Left cardiac atrium (tissue), 4 donors: ENCODE results near the gene KIAA1586. TPM values are rescaled to one million over a fixed set of nuclear protein-coding genes. Genes with fewer than 3 reads are reported as not detected.
"Not testable (repeated sequence)": the region's sequence is repeated elsewhere in the genome, so short reads cannot be mapped to it uniquely, and the experiment has no call there.

Experiments used
- ATAC-seq, 2 donors: fragments of 200-7000 bp; cut with Tn5 transposase; one replicate each; pipeline ENCODE4 v1.9.1; 2020; ENCODE audit warnings: mild to moderate bottlenecking in 2 of 2, moderate library complexity in 2 of 2
- DNase-seq: peaks from one replicate; pipeline ENCODE4 v3.0.0-alpha.2; 2020
- intact Hi-C, 2 donors: fragments of 100-400 bp; cut with DNase I; formaldehyde crosslinking; loops; one replicate each; pipeline versions ENCODE4 v1.14.1 to v1.15.1; 2022 to 2023
- long read RNA-seq: library from polyadenylated mRNA; unstranded; transcript quantifications from one replicate; pipeline ENCODE4 v2.0.0, GENCODE V29; 2021
- total RNA-seq, 2 donors: library from RNA; stranded (reverse); fragmentation: NEBNext Ultra II Directional; extraction: Animal tissue kit (Norgen Biotek cat#: 25700); gene quantifications; one replicate each; pipeline ENCODE4 v1.2.1, GENCODE V29; 2021
- donor health status: DM: no; HTN: yes; CAD: no.
- donor health status: DM: no; HTN: yes; CAD: no; lungs with severe emphysema.
- donor health status: DM: yes; HTN: yes; CAD: no.
- donor health status: Dilated cardiomyopathy.

The KIAA1586 gene, protein sequence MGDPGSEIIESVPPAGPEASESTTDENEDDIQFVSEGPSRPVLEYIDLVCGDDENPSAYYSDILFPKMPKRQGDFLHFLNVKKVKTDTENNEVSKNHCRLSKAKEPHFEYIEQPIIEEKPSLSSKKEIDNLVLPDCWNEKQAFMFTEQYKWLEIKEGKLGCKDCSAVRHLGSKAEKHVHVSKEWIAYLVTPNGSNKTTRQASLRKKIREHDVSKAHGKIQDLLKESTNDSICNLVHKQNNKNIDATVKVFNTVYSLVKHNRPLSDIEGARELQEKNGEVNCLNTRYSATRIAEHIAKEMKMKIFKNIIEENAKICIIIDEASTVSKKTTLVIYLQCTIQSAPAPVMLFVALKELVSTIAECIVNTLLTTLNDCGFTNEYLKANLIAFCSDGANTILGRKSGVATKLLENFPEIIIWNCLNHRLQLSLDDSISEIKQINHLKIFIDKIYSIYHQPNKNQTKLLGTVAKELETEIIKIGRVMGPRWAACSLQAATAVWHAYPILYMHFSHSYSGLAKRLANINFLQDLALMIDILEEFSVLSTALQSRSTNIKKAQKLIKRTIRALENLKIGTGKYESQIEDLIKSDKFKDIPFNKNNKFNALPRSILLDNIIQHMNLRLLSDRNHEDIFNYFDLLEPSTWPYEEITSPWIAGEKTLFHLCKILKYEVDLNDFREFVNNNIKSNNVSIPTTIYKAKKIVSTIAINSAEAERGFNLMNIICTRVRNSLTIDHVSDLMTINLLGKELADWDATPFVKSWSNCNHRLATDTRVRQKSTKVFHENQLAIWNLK
- 10 to 100 TPM in 1 of 2 donors, 1 to 10 TPM in 1; 8.8 to 11.8 TPM for total RNA-seq
- long read RNA-seq, transcript KIAA1586-201 (4 exons, 2,933 nt): major isoform, 7 of 9 reads
- long read RNA-seq, partial matches to known transcripts: 1 of 9 reads
- long read RNA-seq, other reads (novel, unspliced or antisense): 1 of 9 reads

DNA sequence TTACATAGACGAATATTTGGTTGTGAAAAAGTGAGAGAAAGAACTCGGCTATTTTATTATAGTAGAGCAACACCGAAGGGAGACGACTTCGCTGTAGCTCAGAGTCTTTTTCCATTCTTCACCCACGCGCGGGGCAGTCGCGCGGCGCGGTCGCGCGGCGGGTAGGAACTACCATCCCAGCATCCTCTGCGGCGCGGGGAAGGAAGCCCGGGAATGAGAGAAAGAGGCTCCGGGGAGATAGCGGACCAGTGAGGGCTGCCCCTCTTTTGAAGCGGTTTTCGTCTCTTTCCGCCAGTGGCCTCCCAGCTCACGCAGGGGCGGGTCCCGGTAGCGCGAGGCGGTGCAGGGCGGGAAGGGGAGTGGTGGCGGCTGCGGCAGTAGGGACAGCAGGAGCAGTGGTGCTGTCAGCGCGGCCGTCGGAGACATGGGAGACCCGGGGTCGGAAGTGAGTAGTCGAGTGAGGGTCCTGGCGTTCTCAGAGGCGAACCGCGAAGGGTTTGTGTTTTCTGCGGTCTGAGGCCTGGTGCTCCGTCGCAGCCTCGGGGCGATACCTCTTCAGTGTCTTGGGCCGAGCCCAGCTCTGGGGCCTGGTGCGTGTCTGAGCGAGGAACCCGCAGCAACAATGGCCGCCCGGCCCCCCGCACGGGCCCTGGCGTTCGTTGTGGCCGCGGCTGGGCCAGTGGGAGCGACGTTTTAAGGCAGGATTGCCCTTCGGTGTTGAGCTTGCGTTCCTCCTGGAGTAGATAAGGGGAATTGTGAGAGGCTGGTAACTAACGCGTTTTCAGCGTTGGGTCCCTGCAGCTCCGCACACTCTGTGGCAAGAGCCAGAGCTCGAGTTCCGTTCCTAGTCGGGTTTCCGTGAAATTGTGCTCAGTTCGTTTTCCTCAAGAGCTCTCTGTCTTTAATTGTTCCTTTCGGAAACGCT lies at the start of gene KIAA1586:
Gene KIAA1586, plus strand, starts transcription at position 362 of the 925 bp plus-strand sequence. Its CDS starts 63 bp downstream, at position 425.
- intact Hi-C loops: not testable (repeated sequence)
- DNase-seq (peak; percentile 92), ATAC-seq (peak; percentile 100)

DNA sequence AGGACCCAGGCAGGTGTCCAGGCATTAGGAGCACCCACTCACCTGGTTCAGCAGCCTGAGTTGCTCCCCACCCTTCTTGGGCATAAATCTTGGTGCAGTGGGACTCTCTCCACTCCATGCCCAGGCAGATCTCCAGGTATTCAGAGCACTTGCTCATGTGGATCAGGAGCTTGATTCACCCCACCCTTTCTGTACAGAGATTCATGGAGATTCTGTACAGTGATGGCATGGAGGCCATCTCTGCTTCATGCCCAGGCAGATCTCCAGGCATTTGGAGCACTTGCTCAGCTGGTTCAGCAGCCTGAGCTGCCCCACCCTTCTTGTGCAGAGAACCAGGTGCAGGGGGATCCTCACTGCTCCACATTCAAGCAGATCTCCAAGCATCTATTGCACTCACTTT lies 47.4 kb upstream of the KIAA1586 start:
- intact Hi-C loops: no loop called here
- ATAC-seq (no peak), DNase-seq (no peak)

DNA sequence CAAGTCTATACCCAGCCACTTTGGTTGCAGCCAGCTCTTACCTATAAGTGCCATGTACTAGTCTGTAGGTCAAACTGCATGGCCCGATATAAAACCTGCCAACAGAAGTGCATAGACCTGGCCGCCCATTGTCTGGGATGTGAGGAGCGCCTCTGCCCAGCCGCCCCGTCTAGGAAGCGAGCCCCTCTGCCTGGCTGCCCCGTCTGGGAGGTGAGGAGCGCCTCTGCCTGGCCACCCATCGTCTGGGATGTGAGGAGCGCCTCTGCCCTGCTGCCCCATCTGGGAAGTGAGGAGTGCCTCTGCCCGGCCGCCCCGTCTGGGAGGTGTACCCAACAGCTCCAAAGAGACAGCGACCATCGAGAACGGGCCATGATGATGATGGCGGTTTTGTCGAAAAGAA lies 46.7 kb upstream of the KIAA1586 start:
- DNase-seq, intact Hi-C loops, ATAC-seq: not testable (repeated sequence)

DNA sequence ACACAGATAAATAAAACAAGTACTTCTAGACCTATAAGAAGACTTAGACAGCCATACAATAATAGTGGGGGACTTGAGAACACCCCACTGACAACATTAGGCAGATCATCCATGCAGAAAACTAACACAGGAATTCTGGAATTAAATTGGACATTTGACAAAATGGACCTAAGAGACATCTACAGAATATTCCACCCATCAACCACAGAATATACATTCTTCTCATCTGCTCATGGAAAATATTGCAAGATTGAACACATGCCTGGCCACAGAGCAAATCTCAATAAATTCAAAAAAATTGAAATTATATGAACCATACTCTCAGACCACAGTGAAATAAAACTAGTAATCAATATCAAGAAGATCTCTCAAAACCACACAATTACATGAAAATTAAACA lies 44.3 kb upstream of the KIAA1586 start:
- no peak for ATAC-seq
- intact Hi-C loops: no loop called here

DNA sequence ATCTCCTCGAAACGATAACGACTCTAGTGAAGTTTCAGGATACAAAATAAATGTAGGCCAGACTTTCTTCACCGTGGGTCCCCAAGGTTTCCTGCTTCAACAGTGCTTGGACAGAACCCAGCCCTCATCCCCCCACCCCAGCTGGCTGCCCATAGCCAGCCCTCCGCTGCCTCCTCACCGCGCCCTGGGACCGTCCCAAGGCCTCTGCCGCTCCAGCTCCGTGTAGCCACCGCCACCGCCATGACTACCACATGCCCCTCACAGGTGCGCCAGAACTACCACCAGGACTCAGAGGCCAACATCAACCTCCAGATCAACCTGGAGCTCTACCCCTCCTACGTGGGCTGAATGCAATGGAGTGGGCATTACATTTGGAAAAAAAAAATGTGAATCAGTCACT lies 42.2 kb upstream of the KIAA1586 start:
- no peak for ATAC-seq
- no peak for DNase-seq
- intact Hi-C loops: no loop called here

More for the DNA sequence above, 44.3 kb upstream of the KIAA1586 start:
- DNase-seq: no peak

DNA sequence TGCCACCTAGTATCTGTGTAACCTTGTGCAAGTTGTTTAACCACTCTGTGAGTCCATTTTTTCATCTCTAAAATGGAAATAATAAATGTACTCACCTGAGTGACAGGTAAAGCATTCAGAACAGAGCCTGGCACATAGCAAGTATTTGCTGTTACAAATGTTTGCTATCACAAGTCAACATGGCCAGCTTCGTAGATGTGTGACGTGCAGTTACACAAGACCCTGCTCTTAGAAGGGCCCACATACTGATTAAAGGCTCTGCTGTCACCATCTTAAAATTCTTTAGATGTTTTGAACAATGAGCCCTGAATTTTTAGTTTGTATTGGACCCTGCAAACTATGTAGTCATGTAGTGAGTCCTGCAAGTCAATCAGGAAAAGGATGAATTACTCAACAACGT lies 40.4 kb upstream of the KIAA1586 start:
- ATAC-seq (no peak), DNase-seq (no peak)
- intact Hi-C loops: no loop called here

DNA sequence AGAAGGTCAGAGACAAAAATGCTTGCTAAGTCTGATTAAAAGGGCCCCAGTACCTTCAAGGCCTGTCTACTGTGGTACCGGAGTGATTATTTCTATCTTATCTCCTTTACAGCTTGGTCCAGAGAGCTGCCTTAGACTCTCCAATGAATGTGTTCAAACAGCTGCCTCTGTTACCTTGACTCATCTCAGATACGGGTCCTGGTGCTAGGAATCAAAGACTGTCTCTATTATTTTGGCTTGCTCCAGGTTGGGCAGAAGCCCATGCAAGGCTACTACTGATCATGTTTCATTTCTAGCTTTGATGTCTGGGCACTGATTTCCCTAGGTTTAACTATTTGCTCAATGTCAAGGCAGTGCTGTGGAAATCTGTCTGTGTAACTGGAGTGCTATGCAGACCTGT lies 38.4 kb upstream of the KIAA1586 start:
- DNase-seq, intact Hi-C loops, ATAC-seq: not testable (repeated sequence)

DNA sequence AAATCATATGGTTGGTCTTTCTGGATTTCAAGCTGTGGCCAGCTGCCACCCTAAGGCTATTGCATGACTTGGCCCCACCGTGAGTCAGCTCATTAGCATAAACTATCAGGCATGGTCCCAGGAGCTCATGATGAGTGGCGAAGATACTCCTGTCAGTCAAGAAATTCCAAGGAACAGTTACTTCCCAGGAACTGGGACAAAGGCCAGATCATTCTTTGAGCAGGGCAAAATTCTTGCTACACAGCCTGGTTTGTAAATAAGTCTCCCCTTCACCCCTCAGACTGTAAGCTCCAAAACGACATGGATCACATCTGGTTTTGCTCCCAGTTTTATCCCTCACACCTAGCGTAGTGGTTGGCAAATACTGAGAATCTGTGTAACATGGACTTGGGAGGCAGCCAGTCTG lies 33.0 kb upstream of the KIAA1586 start:
- no peak for DNase-seq
- ATAC-seq: peak; percentile 12 to 49
- intact Hi-C loops: no loop called here

DNA sequence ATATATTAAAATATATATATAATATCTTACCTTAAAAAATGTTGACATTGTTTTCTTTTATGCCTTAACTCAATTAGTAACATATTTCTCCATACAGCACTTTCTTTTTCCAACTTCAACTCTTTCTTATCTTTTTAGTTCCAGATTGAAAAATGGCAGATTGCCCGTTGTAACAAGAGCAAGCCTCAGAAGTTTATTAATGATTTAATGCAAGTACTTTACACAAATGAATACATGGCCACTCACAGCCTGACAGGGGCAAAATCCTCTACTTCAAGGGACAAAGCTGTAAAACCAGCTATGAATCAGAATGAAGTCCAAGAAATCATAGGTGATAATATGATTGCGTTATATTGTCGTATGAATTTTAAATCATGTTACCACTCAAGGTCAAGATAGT lies 29.4 kb upstream of the KIAA1586 start:
- ATAC-seq (no peak), DNase-seq (no peak)
- intact Hi-C loops: no loop called here

DNA sequence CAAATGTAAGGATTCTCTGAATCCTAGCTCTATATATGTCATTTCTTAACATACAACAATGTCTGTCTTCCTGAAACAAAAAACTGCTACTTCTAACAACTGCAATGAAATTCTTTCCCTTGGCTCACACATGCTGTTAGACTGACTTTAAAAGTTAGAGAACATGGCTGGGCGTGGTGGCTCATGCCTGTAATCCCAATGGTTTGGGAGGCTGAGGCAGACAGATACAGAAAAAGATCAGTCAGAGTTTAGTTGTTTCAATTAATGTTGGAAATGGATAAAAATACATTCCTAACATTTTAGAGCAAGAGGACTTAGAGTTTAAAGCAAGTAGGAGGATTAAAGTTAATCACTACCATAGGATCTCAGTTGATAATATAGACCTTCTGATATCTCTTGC lies 28.7 kb upstream of the KIAA1586 start:
- no peak for DNase-seq
- intact Hi-C loops: no loop called here

DNA sequence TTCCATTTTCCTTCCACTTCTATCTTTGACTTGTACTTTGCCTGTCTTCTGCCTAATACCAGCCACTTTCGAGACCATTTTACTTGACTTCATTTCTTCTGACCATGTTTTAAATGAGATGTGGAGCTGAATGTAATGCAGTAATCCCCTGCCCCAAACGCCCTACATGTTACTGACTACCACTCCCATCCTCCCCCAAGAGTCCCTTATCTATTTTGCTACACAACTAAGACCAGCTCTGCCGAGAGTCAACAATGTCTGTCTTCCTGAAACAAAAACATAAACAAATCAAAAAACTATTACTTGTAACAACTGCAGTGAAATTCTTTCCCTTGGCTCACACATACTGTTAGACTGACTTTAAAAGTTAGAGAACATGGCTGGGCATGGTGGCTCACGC lies 27.1 kb upstream of the KIAA1586 start:
- intact Hi-C loops: no loop called here
- no peak for ATAC-seq
- DNase-seq: no peak

More for the DNA sequence above, 28.7 kb upstream of the KIAA1586 start:
- ATAC-seq: no peak

DNA sequence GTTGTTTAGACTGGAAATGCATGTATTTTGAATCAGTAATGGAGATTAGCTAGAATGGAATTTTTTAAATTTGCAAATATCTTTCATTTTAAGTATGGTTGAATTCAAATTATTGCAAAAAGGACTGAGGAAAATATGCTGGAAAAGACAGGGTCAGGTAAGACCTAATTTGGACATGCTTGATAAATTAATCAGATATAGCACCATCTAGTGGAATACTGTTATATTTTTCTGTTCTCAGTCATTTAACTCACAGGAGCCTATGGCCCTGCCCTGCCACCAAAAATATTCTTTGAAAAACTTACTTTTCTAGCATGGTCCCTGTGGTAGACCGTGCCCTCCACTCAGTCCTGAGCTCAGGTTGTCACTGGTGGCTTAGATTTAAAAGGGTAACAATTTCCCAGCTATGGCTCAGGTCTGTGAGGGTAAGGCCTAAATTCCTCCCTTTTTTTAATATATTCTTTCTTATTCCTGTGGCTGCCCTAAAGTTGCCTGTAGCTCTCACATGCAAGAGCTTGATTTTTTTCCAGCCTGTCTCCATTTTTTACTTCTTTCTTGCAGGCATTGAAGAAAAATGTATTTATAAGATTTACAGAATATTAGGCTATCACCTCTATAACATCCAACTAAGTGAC lies 25.3 kb upstream of the KIAA1586 start:
- ATAC-seq: peak in 1 of 2 donors; percentile 60
- DNase-seq: no peak
- intact Hi-C loops: loop anchor here (2.0 to 10.0 kb wide), 3 partner anchors 116 to 304 kb away; no protein-coding TSS in a partner anchor

DNA sequence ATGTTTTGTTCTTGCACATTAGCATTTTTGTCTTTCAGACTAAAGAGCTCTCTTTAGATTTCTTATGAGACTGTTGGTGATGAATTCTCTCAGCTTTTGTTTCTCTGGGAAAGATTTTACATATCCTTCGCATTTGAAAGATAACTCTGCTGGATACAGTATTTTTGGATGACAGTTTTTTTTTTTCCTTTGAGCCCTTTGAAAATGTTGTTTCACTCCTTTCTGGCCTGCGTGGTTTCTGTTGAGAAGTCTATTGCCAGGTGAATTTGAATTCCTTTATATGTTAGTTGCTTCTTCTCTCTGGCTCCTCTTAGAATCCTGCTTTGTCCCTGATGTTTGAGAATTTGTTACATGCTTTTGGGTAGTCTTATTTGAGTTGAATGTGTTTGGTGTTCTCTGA lies 22.2 kb upstream of the KIAA1586 start:
- no peak for DNase-seq
- ATAC-seq: no peak
- intact Hi-C loops: loop anchor here (10.0 kb wide), 2 partner anchors 120 to 300 kb away; no protein-coding TSS in a partner anchor

DNA sequence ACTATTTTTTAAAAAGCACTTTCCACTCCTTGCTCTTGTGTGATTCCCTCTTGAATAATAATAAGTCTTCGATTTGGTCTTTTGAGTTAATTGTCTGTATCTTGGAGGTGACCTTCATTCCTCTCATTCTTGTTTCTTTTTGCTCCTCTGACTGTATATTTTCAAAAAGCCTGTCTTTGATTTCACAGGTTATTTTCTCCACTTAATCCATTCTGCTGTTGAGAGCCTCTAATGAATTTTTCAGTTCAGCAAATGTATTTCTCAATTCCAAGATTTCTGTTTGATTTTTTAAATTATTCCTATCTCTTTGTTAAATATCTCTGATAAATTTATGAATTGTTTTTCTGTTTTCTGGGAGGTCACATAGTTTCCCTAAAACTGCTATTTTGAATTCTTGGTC lies 21.7 kb upstream of the KIAA1586 start:
- no peak for DNase-seq
- intact Hi-C loops: loop anchor here (10.0 kb wide), 2 partner anchors 120 to 300 kb away; no protein-coding TSS in a partner anchor
- ATAC-seq: no peak

DNA sequence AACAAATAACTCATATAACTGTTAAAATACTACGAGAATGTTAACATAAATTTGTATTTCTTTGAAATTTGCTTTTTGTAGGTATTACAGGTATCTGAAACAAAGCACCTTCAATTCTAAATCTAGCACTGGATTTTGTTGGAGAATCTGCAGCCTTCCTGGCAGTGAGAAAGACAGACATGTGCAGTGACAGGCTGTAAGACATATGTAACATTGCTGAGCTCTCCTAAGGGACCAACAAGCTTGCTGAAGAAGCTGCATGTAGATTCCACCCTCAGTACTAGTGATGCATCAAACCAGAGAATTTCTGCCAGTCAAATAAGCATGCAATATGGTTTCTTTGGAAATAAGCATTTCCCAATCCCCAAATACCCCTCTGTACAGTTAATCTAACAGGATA lies 20.5 kb upstream of the KIAA1586 start:
- intact Hi-C loops: loop anchor here (10.0 kb wide), 2 partner anchors 121 to 299 kb away; no protein-coding TSS in a partner anchor
- DNase-seq (no peak), ATAC-seq (no peak)

DNA sequence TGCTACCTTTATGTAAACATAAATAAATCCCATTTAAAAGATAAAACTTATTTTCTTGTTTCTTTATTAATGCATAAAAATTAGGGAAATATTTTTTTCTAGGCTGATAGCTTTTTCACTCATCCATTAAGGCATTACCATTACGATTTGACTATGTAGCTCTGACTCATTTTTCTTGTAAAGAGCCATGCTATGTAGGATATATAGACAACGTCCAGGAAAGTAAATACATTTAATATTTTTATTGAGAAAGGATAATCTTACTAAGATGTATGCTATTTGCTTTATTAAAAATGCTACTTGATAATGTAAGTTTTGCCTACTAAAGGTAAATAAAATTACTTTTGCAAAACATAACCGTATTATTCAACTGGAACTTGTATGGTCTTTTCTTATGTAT lies 19.2 kb upstream of the KIAA1586 start:
- ATAC-seq: no peak
- intact Hi-C loops: loop anchor here (10.0 kb wide), 2 partner anchors 122 to 298 kb away; no protein-coding TSS in a partner anchor
- no peak for DNase-seq

DNA sequence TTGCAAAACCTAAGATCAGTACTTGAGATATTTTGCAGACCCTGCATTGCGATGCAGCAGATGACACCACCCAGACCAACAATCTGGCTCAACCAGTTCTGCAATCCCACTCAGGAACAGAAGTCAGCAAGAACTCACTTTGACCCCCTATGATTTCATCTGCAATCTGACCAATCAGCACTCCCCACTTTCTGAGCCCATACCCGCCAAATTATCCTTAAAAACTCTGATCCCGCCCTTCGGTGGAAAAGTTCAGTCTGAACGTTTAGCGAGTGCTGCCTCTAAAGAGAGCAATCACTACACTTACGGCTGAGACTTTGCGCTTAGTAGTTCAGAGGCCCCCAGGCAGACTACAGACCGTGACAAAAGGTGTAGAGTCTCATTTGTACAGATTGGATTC lies 17.3 kb upstream of the KIAA1586 start:
- intact Hi-C loops: loop anchor here (10.0 kb wide), 2 partner anchors 124 to 296 kb away; no protein-coding TSS in a partner anchor
- no peak for DNase-seq
- no peak for ATAC-seq

DNA sequence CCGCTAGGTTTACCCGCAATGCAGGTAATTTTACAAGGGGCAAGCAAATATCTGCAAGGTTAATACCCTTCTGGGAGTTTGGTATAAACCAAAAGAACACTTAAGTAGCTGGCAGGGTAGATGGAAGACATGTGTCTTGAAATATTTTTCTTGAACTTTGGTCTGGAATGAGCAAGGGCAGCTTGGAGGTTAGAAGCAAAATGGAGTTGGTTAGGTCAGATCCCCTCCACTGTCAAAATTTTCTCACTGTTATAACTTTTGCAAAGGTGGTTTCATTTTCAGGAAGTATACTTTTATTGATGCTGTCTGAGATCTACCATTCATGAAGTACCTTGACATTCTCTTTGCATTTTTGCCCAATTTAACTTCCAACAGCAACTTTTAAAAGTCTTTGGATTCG lies 13.3 kb upstream of the KIAA1586 start:
- intact Hi-C loops: no loop called here
- ATAC-seq (no peak), DNase-seq (no peak)
